ENCODE data around the gene CEPT1.

- no peak for TF ChIP-seq POLR2A (IDR thresholded peaks at IDR 0.05; ENCODE audit: low read depth, low read length)
- no peak for TF ChIP-seq TAF1 (IDR thresholded peaks at IDR 0.05; ENCODE audit: borderline replicate concordance, low read depth, low read length)
These were observed 62.3 kb downstream of the CEPT1 start for GRCh38 chr1:111202366-111202706.

All from GM12892 (cell line).